Fibroblast of upper back skin (primary cell): ENCODE results near the gene FANCD2.
"Not testable (repeated sequence)": the region's sequence is repeated elsewhere in the genome, so short reads cannot be mapped to it uniquely, and the experiment has no call there.

ENCODE experiments used
- DNase-seq: peaks from one replicate; pipeline ENCODE4 v3.0.0-alpha.2; 2013

Gene FANCD2

DNA sequence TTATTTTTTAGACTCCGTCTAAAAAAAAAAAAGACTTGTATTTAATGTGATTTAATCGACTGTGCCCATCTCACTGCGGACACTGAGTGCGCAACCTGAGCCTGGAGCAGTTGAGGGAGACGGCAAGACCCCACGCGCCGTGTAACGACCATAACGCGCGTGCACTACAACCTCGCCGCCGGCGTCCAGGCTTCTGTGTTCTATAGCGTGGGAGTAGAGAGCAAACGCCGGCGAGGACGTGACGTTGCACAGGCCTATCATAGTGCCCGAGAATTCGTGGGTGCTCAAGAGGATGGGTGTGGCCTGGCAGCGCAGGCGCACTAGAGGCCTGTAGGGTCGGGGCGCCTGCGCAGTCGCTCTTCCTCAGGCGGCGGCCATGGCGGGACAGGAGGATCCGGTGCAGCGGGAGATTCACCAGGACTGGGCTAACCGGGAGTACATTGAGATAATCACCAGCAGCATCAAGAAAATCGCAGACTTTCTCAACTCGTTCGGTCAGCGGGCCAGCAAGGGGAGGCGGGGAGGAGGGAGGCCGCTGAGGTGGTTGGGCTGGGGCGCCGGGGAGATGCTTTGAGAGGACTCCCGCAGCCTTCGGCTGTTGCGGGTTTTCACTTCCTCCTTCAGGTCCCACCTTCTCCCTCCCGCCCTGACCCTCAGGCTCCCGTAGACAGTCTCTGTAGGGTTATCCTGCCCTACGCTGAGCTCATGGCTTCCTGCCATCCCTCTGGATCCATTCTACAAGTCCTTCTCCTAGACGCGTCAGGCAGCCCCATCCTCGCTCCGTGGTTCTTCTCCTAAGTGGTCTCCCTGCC lies 89.3 kb downstream of the FANCD2 start, which contains the start of gene BRK1:
BRK1 (plus strand) TSS at position 350 of the 812 bp plus-strand sequence; CDS start at position 377, 27 bp downstream.
- peak; percentile 97 for DNase-seq

DNA sequence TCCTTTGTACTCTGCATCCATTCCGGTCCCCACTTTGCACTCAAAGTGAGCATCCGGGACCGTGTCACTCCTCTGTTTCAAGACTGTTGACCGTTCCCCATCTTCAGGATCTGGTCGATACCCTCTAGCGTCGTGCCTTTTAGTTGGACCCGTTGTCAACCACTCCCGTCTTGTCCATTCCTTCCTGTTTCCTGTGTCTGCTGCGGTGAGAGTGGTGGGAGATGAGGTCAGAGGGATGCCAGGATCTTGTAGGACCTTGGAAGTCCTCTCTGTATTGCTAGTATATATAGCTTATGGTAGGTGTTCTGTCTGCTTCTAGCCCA lies 89.9 kb downstream of the FANCD2 start:
- peak; percentile 31 for DNase-seq

DNA sequence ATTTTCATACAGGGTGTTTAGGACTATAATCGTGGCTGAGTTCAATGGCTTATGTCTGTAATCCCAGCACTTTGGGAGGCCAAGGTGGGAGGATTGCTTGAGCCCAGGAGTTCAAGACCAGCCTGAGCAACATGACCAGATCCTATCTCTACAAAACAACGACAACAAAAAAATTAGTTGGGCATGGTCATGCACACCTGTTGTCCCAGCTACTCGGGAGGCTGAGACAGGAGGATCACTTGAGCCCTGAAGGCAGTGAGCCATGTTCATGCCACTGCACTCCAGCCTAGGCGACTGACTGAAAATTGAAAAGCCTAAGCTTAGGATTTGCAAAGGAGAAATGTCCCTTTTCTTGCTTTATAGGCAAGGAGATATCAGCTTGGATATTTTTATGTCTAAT lies 90.7 kb downstream of the FANCD2 start:
- DNase-seq: no peak

DNA sequence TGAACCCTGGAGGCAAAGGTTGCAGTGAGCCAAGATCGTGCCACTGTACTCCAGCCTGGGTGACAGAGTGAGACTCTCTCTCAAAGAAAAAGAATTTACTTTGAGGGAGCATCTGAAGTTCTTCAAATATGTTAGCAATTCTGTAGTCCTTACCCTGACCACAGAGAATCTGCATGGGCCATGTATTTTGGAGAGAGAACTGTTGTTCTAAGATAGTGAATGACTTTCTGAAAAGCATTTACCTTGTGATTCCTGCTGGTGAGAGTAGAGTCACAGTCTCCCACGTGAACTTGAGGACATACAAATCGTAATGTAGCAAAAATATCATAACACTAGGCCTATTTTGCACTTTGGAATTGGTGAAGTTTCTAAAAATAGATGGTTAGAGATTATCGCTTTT lies 93.1 kb downstream of the FANCD2 start:
- no peak for DNase-seq

DNA sequence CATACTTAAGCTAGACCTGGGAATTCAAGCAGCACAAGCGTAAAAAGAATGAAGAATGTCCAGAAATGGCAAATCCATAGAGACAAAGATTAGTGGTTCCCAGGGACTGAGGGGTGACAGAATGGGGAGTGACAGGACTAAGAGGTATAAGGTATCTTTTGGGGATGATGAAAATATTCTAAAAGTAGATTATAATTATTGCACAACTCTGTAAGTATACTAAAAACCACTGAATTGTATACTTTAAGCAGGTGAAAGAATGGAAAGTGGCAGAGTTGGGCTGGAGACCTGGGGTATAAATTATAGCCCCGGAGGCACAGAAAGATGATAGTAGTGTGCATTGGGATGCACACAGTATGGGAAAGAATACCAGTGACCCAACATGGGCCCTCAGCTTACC lies 94.8 kb downstream of the FANCD2 start:
- DNase-seq: no peak

DNA sequence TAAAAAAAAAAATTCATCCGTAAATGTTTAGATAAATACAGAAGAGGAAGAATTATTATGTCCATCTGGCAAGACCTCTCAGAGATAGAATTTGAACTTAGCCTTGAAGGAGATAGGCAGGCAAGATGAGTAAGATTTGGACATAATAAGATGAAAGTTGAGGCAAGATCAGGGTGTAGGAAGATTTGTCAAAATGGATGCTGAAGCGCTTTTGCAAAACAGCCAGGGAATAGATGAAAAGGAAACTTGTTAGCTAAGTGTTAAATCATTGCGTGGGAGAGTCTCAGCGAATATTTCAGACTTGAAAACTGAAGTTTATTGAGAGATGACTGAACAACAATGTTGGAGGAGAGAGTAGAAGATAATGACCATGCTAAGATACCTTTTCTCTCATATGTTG lies 96.5 kb downstream of the FANCD2 start:
- no peak for DNase-seq

DNA sequence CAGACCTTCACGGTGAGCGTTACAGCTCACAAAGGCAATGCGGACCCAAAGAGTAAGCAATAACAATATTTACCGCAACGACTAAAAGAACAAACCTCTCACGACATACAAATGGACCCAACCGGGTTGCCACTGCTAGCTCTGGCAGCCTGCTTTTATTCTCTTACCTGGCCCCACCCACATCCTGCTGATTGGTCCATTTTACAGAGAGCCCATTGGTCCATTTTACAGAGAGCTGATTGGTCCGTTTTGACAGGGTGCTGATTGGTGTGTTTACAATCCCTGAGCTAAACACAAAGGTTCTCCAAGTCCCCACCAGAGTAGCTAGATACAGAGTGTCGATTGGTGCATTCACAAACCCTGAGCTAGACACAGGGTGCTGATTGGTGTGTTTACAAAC lies 109.6 kb downstream of the FANCD2 start:
- DNase-seq: not testable (repeated sequence)

DNA sequence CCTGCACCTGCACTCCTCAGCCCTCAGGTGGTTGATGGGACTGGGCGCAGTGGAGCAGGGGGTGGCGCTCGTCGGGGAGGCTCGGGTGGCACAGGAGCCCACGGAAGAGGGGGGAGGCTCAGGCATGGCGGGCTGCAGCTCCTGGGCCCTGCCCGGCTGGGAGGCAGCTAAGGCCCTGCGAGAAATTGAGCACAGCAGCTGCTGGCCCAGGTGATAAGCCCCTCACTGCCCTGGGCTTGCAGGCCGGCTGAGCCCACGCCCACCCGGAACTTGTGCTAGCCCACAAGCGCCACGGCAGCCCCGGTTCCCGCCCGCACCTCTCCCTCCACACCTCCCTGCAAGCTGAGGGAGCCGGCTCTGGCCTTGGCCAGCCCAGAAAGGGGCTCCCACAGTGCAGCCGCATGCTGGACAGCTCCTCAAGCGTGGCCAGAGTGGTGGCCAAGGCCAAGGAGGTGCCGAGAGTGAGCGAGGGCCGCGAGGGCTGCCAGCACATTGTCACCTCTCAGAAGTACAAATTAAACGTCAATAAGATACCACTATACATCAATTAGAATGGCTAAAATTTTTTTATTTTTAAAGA lies 110.3 kb downstream of the FANCD2 start:
- no peak for DNase-seq

DNA sequence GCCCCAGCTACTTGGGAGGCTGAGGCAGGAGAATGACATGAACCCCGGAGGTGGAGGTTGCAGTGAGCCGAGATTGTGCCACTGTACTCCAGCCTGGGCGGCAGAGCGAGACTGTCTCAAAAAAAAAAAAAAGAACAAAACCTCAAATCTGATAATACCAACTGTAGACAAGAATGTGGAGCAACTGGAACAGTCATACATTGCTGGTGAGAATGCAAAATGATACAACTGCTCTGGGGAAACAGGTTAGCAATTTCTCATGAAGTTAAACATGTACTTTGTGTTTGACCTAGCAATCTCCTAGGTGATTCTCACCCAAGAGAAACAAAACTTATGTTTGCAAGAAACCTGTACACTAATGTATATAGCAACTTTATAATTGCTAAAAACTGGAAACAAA lies 110.9 kb downstream of the FANCD2 start:
- DNase-seq: no peak

DNA sequence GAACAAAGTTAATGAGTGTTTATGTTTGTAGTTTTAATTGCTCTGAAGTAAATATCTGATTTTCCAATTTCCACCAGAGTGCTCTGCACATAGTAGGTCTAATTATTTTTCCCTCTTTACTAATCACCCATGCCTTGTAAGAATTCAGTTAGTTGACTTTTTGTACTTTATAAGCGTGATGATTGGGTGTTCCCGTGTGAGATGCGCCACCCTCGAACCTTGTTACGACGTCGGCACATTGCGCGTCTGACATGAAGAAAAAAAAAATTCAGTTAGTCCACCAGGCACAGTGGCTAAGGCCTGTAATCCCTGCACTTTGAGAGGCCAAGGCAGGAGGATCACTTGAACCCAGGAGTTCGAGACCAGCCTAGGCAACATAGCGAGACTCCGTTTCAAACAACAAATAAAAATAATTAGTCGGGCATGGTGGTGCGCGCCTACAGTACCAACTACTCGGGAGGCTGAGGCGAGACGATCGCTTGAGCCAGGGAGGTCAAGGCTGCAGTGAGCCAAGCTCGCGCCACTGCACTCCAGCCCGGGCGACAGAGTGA lies 114.8 kb downstream of the FANCD2 start:
- DNase-seq: no peak

DNA sequence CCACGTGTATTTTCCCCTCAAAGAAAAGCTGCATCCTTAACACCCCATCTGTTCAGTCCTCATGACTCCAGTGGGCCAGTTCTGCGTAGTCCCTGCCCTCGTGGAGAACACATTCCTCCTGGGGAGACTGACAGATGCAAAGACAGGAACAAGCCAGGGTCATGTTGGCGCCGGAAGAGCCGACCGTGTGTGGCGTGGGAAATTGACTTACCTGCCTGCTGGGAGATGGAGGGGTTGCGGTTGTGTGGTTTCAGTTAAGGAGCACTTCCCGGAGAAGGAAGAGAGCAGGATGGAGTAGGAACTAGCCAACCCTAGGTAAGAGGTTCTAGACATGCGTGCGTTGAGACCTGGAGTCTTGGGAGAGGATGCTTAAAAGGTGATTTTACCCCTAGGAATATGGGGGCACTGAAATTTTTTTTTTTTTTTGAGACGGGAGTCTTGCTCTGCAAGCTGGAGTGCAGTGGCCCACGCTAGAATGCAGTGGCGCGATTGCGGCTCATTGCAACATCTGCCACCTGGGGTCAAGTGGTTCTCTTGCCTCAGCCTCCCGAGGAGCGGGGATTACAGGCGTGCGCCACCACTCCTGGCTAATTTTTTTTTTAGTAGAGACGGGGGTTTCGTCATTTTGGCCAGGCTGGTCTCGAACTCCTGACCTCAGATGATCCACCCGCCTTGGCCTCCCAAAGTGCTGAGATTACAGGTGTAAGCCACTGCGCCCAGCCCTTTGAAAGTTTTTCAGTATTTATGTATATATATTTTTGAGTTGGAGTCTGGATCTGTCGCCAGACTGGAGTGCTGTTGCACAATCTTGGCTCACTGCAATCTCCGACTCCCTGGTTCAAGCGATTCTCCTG lies 116.7 kb downstream of the FANCD2 start:
- DNase-seq: no peak

DNA sequence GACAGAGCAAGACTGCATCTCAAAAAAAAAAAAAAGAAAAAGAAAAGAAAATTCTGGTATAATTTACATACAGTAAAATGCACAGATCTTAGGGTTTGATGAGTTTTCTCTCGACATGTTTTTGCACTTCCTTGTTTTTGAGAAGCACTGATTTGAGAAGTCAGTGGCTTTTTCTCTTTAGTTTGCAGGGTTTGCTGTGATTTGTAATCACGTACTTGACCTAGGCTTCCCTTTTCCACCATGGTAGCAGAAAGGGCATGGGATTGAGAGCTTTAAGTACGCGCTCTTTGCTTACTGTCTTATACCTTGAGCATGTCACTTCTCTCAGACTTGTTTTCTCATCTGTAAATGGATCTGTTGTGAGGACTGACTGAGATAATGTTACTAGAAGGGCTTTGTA lies 119.4 kb downstream of the FANCD2 start:
- DNase-seq: no peak

DNA sequence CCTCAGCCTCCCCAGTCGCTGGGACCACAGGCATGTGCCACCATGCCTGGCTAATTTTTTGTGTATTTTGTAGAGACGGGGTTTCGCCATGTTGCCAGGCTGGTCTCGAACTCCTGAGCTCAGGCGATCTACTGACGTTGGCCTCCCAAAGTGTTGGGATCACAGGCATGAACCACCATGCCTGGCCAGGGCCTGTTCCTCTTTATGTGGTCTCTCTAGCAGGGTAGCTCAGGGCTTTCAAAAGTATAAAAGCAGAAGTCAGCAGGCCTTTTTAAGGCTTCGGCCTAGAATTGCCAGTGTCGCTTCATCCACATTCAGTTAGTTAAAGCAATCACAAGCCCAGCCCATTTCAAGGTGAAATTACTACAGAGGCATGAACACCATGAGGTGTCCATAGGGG lies 123.0 kb downstream of the FANCD2 start:
- no peak for DNase-seq

DNA sequence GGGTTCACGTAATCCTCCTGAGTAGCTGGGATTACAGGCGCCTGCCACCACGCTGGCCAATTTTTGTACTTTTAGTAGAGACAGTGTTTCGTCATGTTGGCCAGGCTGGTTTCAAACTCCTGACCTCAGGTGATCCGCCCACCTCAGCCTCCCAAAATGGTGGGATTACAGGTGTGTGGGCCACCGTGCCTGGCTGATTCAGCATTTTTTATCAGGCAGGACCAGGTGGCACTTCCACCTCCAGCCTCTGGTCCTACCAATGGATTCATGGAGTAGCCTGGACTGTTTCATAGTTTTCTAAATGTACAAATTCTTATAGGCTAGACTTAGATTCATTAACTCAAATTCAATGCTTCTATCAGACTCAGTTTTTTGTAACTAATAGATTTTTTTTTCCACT lies 124.8 kb downstream of the FANCD2 start:
- no peak for DNase-seq
